ENCODE results near the gene OR10J5. TPM values are rescaled to one million over a fixed set of nuclear protein-coding genes. Genes with fewer than 3 reads are reported as not detected.

The OR10J5 gene
- total RNA-seq, 2 experiments from 2014 or later: not detected

- BruUV-seq (replicated peaks): no TSS peak
- no peaks in the 10 kb centered on the region for H4K20me1 ChIP-seq (ENCODE audit: insufficient read depth, low read length)
- CTCF ChIA-PET (ENCODE audit: unreplicated experiment): no interaction called here
- no peak overlapping the region for H2AFZ ChIP-seq (ENCODE audit: low read length)
- H3K4me2 ChIP-seq (ENCODE audit: low read length): no peak overlapping the region
- no peaks in the 10 kb centered on the region for H3K79me2 ChIP-seq (ENCODE audit: insufficient read depth, low read depth, low read length)
- H3K9me2 ChIP-seq (ENCODE audit: insufficient read depth, low read length): no peaks in the 10 kb centered on the region
- no peaks in the 10 kb centered on the region for H3K9me3 ChIP-seq (ENCODE audit: low read length)
- H3K36me3 ChIP-seq (ENCODE audit: insufficient read depth, low read length): no peaks in the 10 kb centered on the region
- H3K27ac ChIP-seq (ENCODE audit: low read depth, low read length, poor library complexity, severe bottlenecking): no peak overlapping the region
- no peak for DNase-seq (ENCODE audit: low spot score)
- intact Hi-C loops (cut with micrococcal nuclease; ENCODE audit: unreplicated experiment): no loop called here
- TF ChIP-seq CTCF (conservative IDR thresholded peaks at IDR 0.05; ENCODE audit: low read length) (no peak), EZH2phosphoT487 (IDR thresholded peaks at IDR 0.05; ENCODE audit: borderline replicate concordance, low read depth, low read length) (no peak)
- POLR2A ChIA-PET: interaction anchor here (0.7 kb wide), 1 partner anchor 11 kb away, joined by 3 read pairs; no protein-coding TSS in a partner anchor
- H3K4me3 ChIP-seq (ENCODE audit: low read depth, low read length, poor library complexity, severe bottlenecking): no peak overlapping the region
- H3K4me1 ChIP-seq (ENCODE audit: insufficient read depth, low read length, poor library complexity, severe bottlenecking): no peaks in the 10 kb centered on the region
These were observed 18.9 kb upstream of the OR10J5 start for GRCh38 chr1:159554696-159555095.

DNA sequence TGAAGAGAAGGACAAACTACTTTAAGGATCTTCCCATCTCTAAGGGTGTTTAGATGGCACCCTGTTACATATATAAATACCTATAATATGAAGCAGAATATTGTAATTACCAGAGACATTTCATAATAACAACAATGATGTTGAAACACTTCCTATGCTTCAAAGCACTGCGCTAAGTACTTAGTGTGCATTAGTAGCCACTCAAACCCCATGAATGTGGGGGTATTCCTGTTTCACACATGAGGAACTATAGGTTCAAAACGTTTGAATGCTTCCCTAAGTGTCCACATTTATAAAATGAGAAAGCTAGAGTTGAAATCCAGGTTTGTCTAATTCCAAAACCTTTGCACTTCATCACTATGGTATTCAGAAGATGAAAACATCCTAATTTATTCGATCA, 18.5 kb upstream of the OR10J5 start:
- TF ChIP-seq EZH2phosphoT487 (IDR thresholded peaks at IDR 0.05; ENCODE audit: borderline replicate concordance, low read depth, low read length) (no peak), CTCF (conservative IDR thresholded peaks at IDR 0.05; ENCODE audit: low read length) (no peak)
- H3K27ac ChIP-seq (ENCODE audit: low read depth, low read length, poor library complexity, severe bottlenecking): no peak overlapping the region
- no peak overlapping the region for H3K4me2 ChIP-seq (ENCODE audit: low read length)
- H3K79me2 ChIP-seq (ENCODE audit: insufficient read depth, low read depth, low read length): no peaks in the 10 kb centered on the region
- no TSS peak for BruUV-seq (replicated peaks)
- ChIA-PET CTCF (ENCODE audit: unreplicated experiment) (no interaction called here), POLR2A (no interaction called here)
- no peaks in the 10 kb centered on the region for H3K4me1 ChIP-seq (ENCODE audit: insufficient read depth, low read length, poor library complexity, severe bottlenecking)
- no peaks in the 10 kb centered on the region for H3K9me2 ChIP-seq (ENCODE audit: insufficient read depth, low read length)
- no peaks in the 10 kb centered on the region for H4K20me1 ChIP-seq (ENCODE audit: insufficient read depth, low read length)
- H2AFZ ChIP-seq (ENCODE audit: low read length): no peak overlapping the region
- no peaks in the 10 kb centered on the region for H3K36me3 ChIP-seq (ENCODE audit: insufficient read depth, low read length)
- H3K9me3 ChIP-seq (ENCODE audit: low read length): no peaks in the 10 kb centered on the region
- no peak overlapping the region for H3K4me3 ChIP-seq (ENCODE audit: low read depth, low read length, poor library complexity, severe bottlenecking)
- no peak for DNase-seq (ENCODE audit: low spot score)
- intact Hi-C loops (cut with micrococcal nuclease; ENCODE audit: unreplicated experiment): no loop called here

- no peaks in the 10 kb centered on the region for H3K9me2 ChIP-seq (ENCODE audit: insufficient read depth, low read length)
- no peaks in the 10 kb centered on the region for H3K36me3 ChIP-seq (ENCODE audit: insufficient read depth, low read length)
- no peak overlapping the region for H3K4me3 ChIP-seq (ENCODE audit: low read depth, low read length, poor library complexity, severe bottlenecking)
- CTCF ChIA-PET (ENCODE audit: unreplicated experiment): no interaction called here
- no peak for TF ChIP-seq CTCF (conservative IDR thresholded peaks at IDR 0.05; ENCODE audit: low read length)
- TF ChIP-seq EZH2phosphoT487 (IDR thresholded peaks at IDR 0.05; ENCODE audit: borderline replicate concordance, low read depth, low read length): no peak
- no peaks in the 10 kb centered on the region for H3K4me1 ChIP-seq (ENCODE audit: insufficient read depth, low read length, poor library complexity, severe bottlenecking)
- POLR2A ChIA-PET: no interaction called here
- no TSS peak for BruUV-seq (replicated peaks)
- no peak overlapping the region for H3K4me2 ChIP-seq (ENCODE audit: low read length)
- H2AFZ ChIP-seq (ENCODE audit: low read length): no peak overlapping the region
- intact Hi-C loops (cut with micrococcal nuclease; ENCODE audit: unreplicated experiment): no loop called here
- H4K20me1 ChIP-seq (ENCODE audit: insufficient read depth, low read length): no peaks in the 10 kb centered on the region
- no peaks in the 10 kb centered on the region for H3K79me2 ChIP-seq (ENCODE audit: insufficient read depth, low read depth, low read length)
- no peak for DNase-seq (ENCODE audit: low spot score)
- no peaks in the 10 kb centered on the region for H3K9me3 ChIP-seq (ENCODE audit: low read length)
- H3K27ac ChIP-seq (ENCODE audit: low read depth, low read length, poor library complexity, severe bottlenecking): no peak overlapping the region
These were observed 12.3 kb upstream of the OR10J5 start for GRCh38 chr1:159548126-159548525.

All from OCI-LY7 (cell line).